H1 (cell line): ENCODE data around the gene SLC25A42. TPM values are rescaled to one million over a fixed set of nuclear protein-coding genes. Genes with fewer than 3 reads are reported as not detected.
A peak's percentile ranks its signal among the peaks of the same experiment; 100 is the strongest.

Experiments used
- CTCF ChIA-PET: fragments of 300-600 bp; sonication (Branson Sonifier 250); formaldehyde crosslinking; loops from one replicate; lab custom pipeline; 2021; ENCODE audit not compliant: partially characterized antibody; lab: Charles Lee
- POLR2A ChIA-PET: fragments of 300-600 bp; sonication (Branson Sonifier 250); formaldehyde crosslinking; loops from one replicate; lab custom pipeline; 2021; ENCODE audit warnings: inconsistent platforms; ENCODE audit not compliant: partially characterized antibody; lab: Charles Lee
- DNase-seq, 2 experiments: peaks; one replicate each; pipeline versions ENCODE4 v3.0.0 to v3.0.0-alpha.2; 2010 to 2022; ENCODE audit warnings: low spot score in 2 of 2, low read depth in 1 of 2, mixed read lengths in 1 of 2
- FAIRE-seq: peaks from 2 replicates; lab custom pipeline; 2011; peaks lifted over from hg19 to GRCh38; lab: Jason Lieb, UNC
- H2AFZ ChIP-seq: 2 replicates; pipeline ENCODE4 v1.8.1; 2012; ENCODE audit warnings: low read length, inconsistent platforms
- H2AK5ac ChIP-seq: 2 replicates; pipeline ENCODE4 v1.6.1; 2013; ENCODE audit warnings: low read depth, low read length
- H2BK120ac ChIP-seq: replicated peaks from 2 replicates; pipeline ENCODE3; 2013; ENCODE audit warnings: low read depth, low read length, inconsistent platforms
- H2BK12ac ChIP-seq: 2 replicates; pipeline ENCODE4 v1.6.1; 2013; ENCODE audit warnings: low read depth, low read length
- H2BK15ac ChIP-seq: 2 replicates; pipeline ENCODE4 v1.6.1; 2013; ENCODE audit warnings: low read length
- H2BK20ac ChIP-seq: 2 replicates; pipeline ENCODE4 v1.6.1; 2013; ENCODE audit warnings: low read length
- H2BK5ac ChIP-seq: 2 replicates; pipeline ENCODE4 v1.6.1; 2013; ENCODE audit warnings: low read depth, low read length
- H3K14ac ChIP-seq: 2 replicates; pipeline ENCODE4 v1.6.1; 2013; ENCODE audit warnings: inconsistent platforms; ENCODE audit not compliant: insufficient read length
- H3K18ac ChIP-seq: 2 replicates; pipeline ENCODE4 v1.6.1; 2013; ENCODE audit warnings: low read length; ENCODE audit errors: extremely low read depth
- H3K23ac ChIP-seq: 2 replicates; pipeline ENCODE4 v1.6.1; 2013; ENCODE audit warnings: inconsistent platforms; ENCODE audit not compliant: insufficient read length
- H3K23me2 ChIP-seq: 2 replicates; pipeline ENCODE4 v1.6.1; 2013; ENCODE audit warnings: low read depth, low read length
- H3K27ac ChIP-seq: 2 replicates; pipeline ENCODE4 v1.6.1; 2011; ENCODE audit warnings: low read depth, low read length, inconsistent platforms
- H3K27me3 ChIP-seq, 4 experiments: replicated peaks in 1 of 4; 1 replicate in 1 of 4; 2 replicates in 3 of 4; pipeline versions ENCODE4 v1.6.1 to v1.8.1; 2011 to 2013; ENCODE audit warnings: low read length in 3 of 4, mild to moderate bottlenecking in 3 of 4, inconsistent platforms in 2 of 4, mixed read lengths in 2 of 4, moderate library complexity in 1 of 4; ENCODE audit not compliant: control insufficient read depth in 3 of 4, insufficient read depth in 3 of 4; ENCODE audit errors: extremely low read depth in 1 of 4
- H3K36me3 ChIP-seq, 4 experiments: 2 replicates each; pipeline versions ENCODE4 v1.6.1 to v1.8.1; 2011 to 2013; ENCODE audit warnings: mild to moderate bottlenecking in 4 of 4, low read length in 3 of 4, moderate library complexity in 2 of 4, control low read depth in 1 of 4, inconsistent platforms in 1 of 4; ENCODE audit not compliant: insufficient read depth in 4 of 4, control insufficient read depth in 2 of 4
- H3K4ac ChIP-seq: replicated peaks from 2 replicates; pipeline ENCODE3; 2013; ENCODE audit warnings: low read length, low read depth, mixed read lengths, inconsistent platforms; ENCODE audit not compliant: insufficient read length
- H3K4me1 ChIP-seq, 4 experiments: replicated peaks in 1 of 4; 1 replicate in 1 of 4; 2 replicates in 3 of 4; pipeline versions ENCODE4 v1.6.1 to v1.8.1; 2011 to 2013; ENCODE audit warnings: low read length in 3 of 4, inconsistent platforms in 2 of 4, mixed read lengths in 1 of 4; ENCODE audit not compliant: insufficient read depth in 4 of 4, control insufficient read depth in 3 of 4
- H3K4me2 ChIP-seq, 2 experiments: 2 replicates each; pipeline versions ENCODE4 v1.6.1 to v1.8.1; 2011 to 2013; ENCODE audit warnings: low read depth in 2 of 2, low read length in 2 of 2, control low read depth in 1 of 2, inconsistent platforms in 1 of 2, mild to moderate bottlenecking in 1 of 2; ENCODE audit not compliant: insufficient read depth in 1 of 2
- H3K4me3 ChIP-seq, 4 experiments: fragments of 200-600, 300-600 bp in 1 of 4; sonication (generic), shearing (Covaris generic), sonication (Bioruptor Twin) in 1 of 4; 2 replicates each; pipeline versions ENCODE4 v1.5.1 to v1.8.1; 2011 to 2016; ENCODE audit warnings: low read length in 4 of 4, low read depth in 3 of 4, control low read depth in 2 of 4, inconsistent platforms in 2 of 4, mild to moderate bottlenecking in 2 of 4, mixed read lengths in 1 of 4, moderate library complexity in 1 of 4; ENCODE audit not compliant: insufficient read depth in 2 of 4; ENCODE audit errors: extremely low read depth in 1 of 4
- H3K56ac ChIP-seq: replicated peaks from 2 replicates; pipeline ENCODE3; 2013; ENCODE audit warnings: low read depth, mild to moderate bottlenecking, mixed read lengths, low read length, inconsistent platforms; ENCODE audit not compliant: insufficient read length
- H3K79me1 ChIP-seq: 2 replicates; pipeline ENCODE4 v1.6.1; 2013; ENCODE audit warnings: low read depth, low read length, control low read depth
- H3K79me2 ChIP-seq, 2 experiments: 2 replicates each; pipeline versions ENCODE4 v1.6.1 to v1.8.1; 2012 to 2013; ENCODE audit warnings: low read length in 2 of 2, mild to moderate bottlenecking in 2 of 2, inconsistent platforms in 1 of 2; ENCODE audit not compliant: insufficient read depth in 2 of 2, control insufficient read depth in 1 of 2
- H3K9ac ChIP-seq, 4 experiments: replicated peaks in 1 of 4; 1 replicate in 1 of 4; 2 replicates in 3 of 4; pipeline versions ENCODE4 v1.6.1 to v1.8.1; 2011 to 2013; ENCODE audit warnings: low read depth in 3 of 4, low read length in 3 of 4, control low read depth in 2 of 4, mild to moderate bottlenecking in 2 of 4, moderate library complexity in 2 of 4, inconsistent platforms in 1 of 4; ENCODE audit errors: extremely low read depth in 1 of 4
- H3K9me3 ChIP-seq, 2 experiments: 2 replicates each; pipeline versions ENCODE4 v1.6.1 to v1.8.1; 2012 to 2013; ENCODE audit warnings: mild to moderate bottlenecking in 2 of 2, moderate library complexity in 2 of 2, control low read depth in 1 of 2, inconsistent platforms in 1 of 2, low read depth in 1 of 2, low read length in 1 of 2, mixed read lengths in 1 of 2; ENCODE audit not compliant: insufficient read depth in 2 of 2
- H4K20me1 ChIP-seq, 2 experiments: replicated peaks in 1 of 2; 2 replicates each; pipeline versions ENCODE3 to v1.8.1; 2011 to 2013; ENCODE audit warnings: inconsistent platforms in 2 of 2, low read length in 2 of 2, mild to moderate bottlenecking in 1 of 2; ENCODE audit not compliant: insufficient read depth in 2 of 2, control insufficient read depth in 1 of 2
- H4K5ac ChIP-seq: 2 replicates; pipeline ENCODE4 v1.6.1; 2013; ENCODE audit warnings: low read length, low read depth, mixed read lengths, inconsistent platforms; ENCODE audit not compliant: insufficient read length
- H4K8ac ChIP-seq: 2 replicates; pipeline ENCODE4 v1.8.0; 2013; ENCODE audit warnings: mild to moderate bottlenecking, moderate library complexity, low read length, inconsistent platforms; ENCODE audit not compliant: insufficient read depth; ENCODE audit errors: extremely low read depth
- H4K91ac ChIP-seq: replicated peaks from 2 replicates; pipeline ENCODE3; 2013; ENCODE audit warnings: low read length, mixed read lengths, inconsistent platforms; ENCODE audit not compliant: insufficient read length
- ASH2L ChIP-seq: fragments of 200-600, 300-600 bp; sonication (generic); IDR thresholded peaks from one replicate; pipeline ENCODE4 v1.7.1; 2017; ENCODE audit warnings: low read length
- BCL11A ChIP-seq, 2 experiments: IDR thresholded peaks; one replicate each; pipeline ENCODE4 v1.6.1; 2011; ENCODE audit warnings: low read depth in 2 of 2, low read length in 2 of 2, mild to moderate bottlenecking in 2 of 2
- HDAC6 ChIP-seq: IDR thresholded peaks from one replicate; pipeline ENCODE4 v1.7.1; 2012; ENCODE audit warnings: low read depth, mild to moderate bottlenecking, inconsistent platforms, low read length, moderate library complexity
- KDM1A ChIP-seq: fragments of 200-600, 300-600 bp; sonication (generic); IDR thresholded peaks from 2 replicates; pipeline ENCODE4 v1.7.1; 2016; ENCODE audit warnings: mild to moderate bottlenecking, low read length, borderline replicate concordance
- PHF8 ChIP-seq: fragments of 200-600 bp; sonication (generic); conservative IDR thresholded peaks from 2 replicates; pipeline ENCODE4 v1.7.1; 2012; ENCODE audit warnings: low read depth, mild to moderate bottlenecking, inconsistent platforms, low read length, moderate library complexity
- RXRA ChIP-seq: IDR thresholded peaks from 2 replicates; pipeline ENCODE4 v1.6.1; 2011; ENCODE audit warnings: low read depth, mild to moderate bottlenecking, low read length, moderate library complexity; ENCODE audit not compliant: insufficient read depth
- SP1 ChIP-seq: IDR thresholded peaks from 2 replicates; pipeline ENCODE4 v1.6.1; 2011; ENCODE audit warnings: low read depth, low read length
- SP2 ChIP-seq: IDR thresholded peaks from 2 replicates; pipeline ENCODE4 v1.6.1; 2012; ENCODE audit warnings: mild to moderate bottlenecking, low read length, inconsistent platforms
- TAF1 ChIP-seq: IDR thresholded peaks from 2 replicates; pipeline ENCODE4 v1.6.1; 2011; ENCODE audit warnings: mild to moderate bottlenecking, low read depth, low read length
- TEAD4 ChIP-seq: IDR thresholded peaks from 2 replicates; pipeline ENCODE4 v1.6.1; 2012; ENCODE audit warnings: low read depth, low read length, inconsistent platforms, mixed read lengths
- USF2 ChIP-seq: IDR thresholded peaks from 2 replicates; pipeline ENCODE4 v1.6.1; 2011; ENCODE audit warnings: low read length, improper control_type of control experiment
- WGBS, 2 experiments: shearing (Covaris generic) in 1 of 2; methylation state at CpG; one replicate each; pipeline versions ENCODE4 v1.1.6 to v1.1.7; 2013 to 2015; ENCODE audit warnings: low lambda C conversion rate in 2 of 2, mixed read lengths in 2 of 2, inconsistent platforms in 1 of 2, low coverage in 1 of 2, missing lambda C conversion rate in 1 of 2; ENCODE audit not compliant: insufficient replicate concordance in 2 of 2, insufficient coverage in 1 of 2, insufficient read length in 1 of 2; ENCODE audit errors: extremely low coverage in 1 of 2, missing lambda C conversion rate in 1 of 2; 5-methylcytosine and 5-hydroxymethylcytosine counted together
- polyA plus RNA-seq, 7 experiments: library from polyadenylated mRNA; depleted of rRNA in 3 of 7; stranded (reverse) in 5 of 7; unstranded in 2 of 7; fragments of >200 nt in 5 of 7; fragments of 200-250 nt in 2 of 7; gene quantifications; 1 replicate in 5 of 7; 2 replicates in 1 of 7; 4 replicates in 1 of 7; pipeline versions ENCODE4 v1.2.1 to v1.2.3, GENCODE V29; 2011 to 2013; ENCODE audit warnings: missing spikeins in 2 of 7, mixed read lengths in 2 of 7
- total RNA-seq: library from RNA; stranded (reverse); fragmentation: NEBNext Ultra II Directional; extraction: Animal tissue kit (Norgen Biotek cat#: 25700); gene quantifications from 2 replicates; pipeline ENCODE4 v1.2.1, GENCODE V29; 2021

Gene SLC25A42
- total and polyA plus RNA-seq, 2 of the 8 experiments (the other 6 are each of a cell fraction or from before 2014, with no cell fraction given), result 5.9 to 6.2 TPM

- Histone ChIP-seq H3K4me3 (peak overlapping the region; percentile 66 to 76 (median 75)), H3K27me3 (no peaks in the 10 kb centered on the region), H3K56ac (no peak overlapping the region), H4K5ac (peak overlapping the region; percentile 96), H3K14ac (no peak overlapping the region), H2AK5ac (no peak overlapping the region), H3K9ac (peak overlapping the region; percentile 52 to 86 (median 81)), H2BK20ac (peak overlapping the region; percentile 87; the same call in 1 of the 2 replicates), H3K9me3 (no peaks in the 10 kb centered on the region), H2AFZ (peak overlapping the region; percentile 96; the same call in 1 of the 2 replicates), H2BK12ac (peak overlapping the region; percentile 89), H2BK120ac (no peak overlapping the region), H3K4ac (peak overlapping the region; percentile 91), H3K27ac (peak overlapping the region; percentile 88), H3K79me1 (0 out of 2 replicates have a peak, but pooled peaks cover 2% of the 10 kb centered on the region), H4K8ac (peak overlapping the region; percentile 96; the same call in 1 of the 2 replicates), H2BK5ac (peak overlapping the region; percentile 92), H2BK15ac (no peak overlapping the region; the same call in 1 of the 2 replicates), H3K4me2 (peak overlapping the region; percentile 82 to 90), H3K23ac (no peak overlapping the region), H3K23me2 (peaks cover 3% of the 10 kb centered on the region), H3K79me2 (no peaks in the 10 kb centered on the region), H3K18ac (peak overlapping the region; percentile 100), H4K91ac (peak overlapping the region; percentile 97), H3K4me1 (peaks cover 0 to 14% (median 9%) of the 10 kb centered on the region in 4 experiments; a peak in 6 of 7 replicates), H3K36me3 (no peaks in the 10 kb centered on the region), H4K20me1 (no peaks in the 10 kb centered on the region)
- POLR2A ChIA-PET, result interaction anchor here (0.6 to 5.7 kb wide), 13 partner anchors 9 to 61 kb away, joined by 3 to 31 read pairs (median 5); partner anchors contain the start of gene SLC25A42
- WGBS, 2 experiments, result 1% methylated on average over 19 of the region's 36 CpGs; no CpG with 5 or more reads in 1 of the 2 experiments
- CTCF ChIA-PET, result interaction anchor here (0.8 to 3.4 kb wide), 7 partner anchors 10 to 40 kb away, joined by 3 to 16 read pairs (median 3); no protein-coding TSS in a partner anchor
- FAIRE-seq (no peak), DNase-seq (peak in 1 of 2 experiments; percentile 88)
- no peak for TF ChIP-seq RXRA
- no peak for TF ChIP-seq BCL11A (IDR thresholded peaks at IDR 0.05; ENCODE audit: low read depth in 2 of 2, low read length in 2 of 2)
- TF ChIP-seq TAF1, result peak; percentile 72
- no peak for TF ChIP-seq TEAD4
- peak; percentile 96 for TF ChIP-seq PHF8
- TF ChIP-seq SP1, result 0 out of 2 replicates have a peak, but pooled peaks have one; percentile 15
- TF ChIP-seq KDM1A, result peak; percentile 71; the same call in 1 of the 2 replicates
- peak; percentile 21; the same call in 1 of the 2 replicates for TF ChIP-seq USF2
- no peak for TF ChIP-seq SP2
- TF ChIP-seq ASH2L, result peak; percentile 86
- TF ChIP-seq HDAC6, result no peak
These were observed 41.7 kb downstream of the SLC25A42 start for GRCh38 chr19:19105365-19106055.
